NCI-H1048 (cell line): ENCODE measurements around the gene DENND2C.

Experiments
- DNase-seq: peaks from one replicate; lab custom pipeline; 2025; lab: John Stamatoyannopoulos, UW

Gene DENND2C

GRCh38 chr1:114669562-114670082 is at the start of gene DENND2C:
TSS of gene DENND2C (minus strand) at chr1:114670049. CDS start at chr1:114625984, 44,065 bp downstream.
- no peak for DNase-seq

GRCh38 chr1:114719424-114719787 is 49.6 kb upstream of the DENND2C start:
- DNase-seq, result no peak

GRCh38 chr1:114718661-114719423 is 49.0 kb upstream of the DENND2C start:
- DNase-seq, result no peak

GRCh38 chr1:114716304-114717170 is 46.7 kb upstream of the DENND2C start, which contains the start of gene NRAS:
TSS of gene NRAS (minus strand) at chr1:114716771. CDS start at chr1:114716160, 611 bp downstream.
- peak; percentile 70 for DNase-seq

- DNase-seq, result no peak
Observed at GRCh38 chr1:114715952-114716303, 46.1 kb upstream of the DENND2C start.

- DNase-seq, result no peak
Observed at GRCh38 chr1:114712977-114713376, 43.1 kb upstream of the DENND2C start.

GRCh38 chr1:114710360-114710759 is 40.5 kb upstream of the DENND2C start:
- no peak for DNase-seq

GRCh38 chr1:114707604-114708003 is 37.8 kb upstream of the DENND2C start:
- no peak for DNase-seq

- DNase-seq, result no peak
Observed at GRCh38 chr1:114703242-114703641, 33.4 kb upstream of the DENND2C start.

GRCh38 chr1:114702737-114703136 is 32.9 kb upstream of the DENND2C start:
- DNase-seq, result no peak

- DNase-seq, result no peak
Observed at GRCh38 chr1:114701931-114702330, 32.1 kb upstream of the DENND2C start.

- DNase-seq, result no peak
Observed at GRCh38 chr1:114700036-114700600, 30.3 kb upstream of the DENND2C start.

- DNase-seq, result no peak
Observed at GRCh38 chr1:114696810-114697209, 27.0 kb upstream of the DENND2C start.

GRCh38 chr1:114695430-114696058 is 25.7 kb upstream of the DENND2C start, which contains the start of gene AMPD1:
TSS of gene AMPD1 (minus strand) at chr1:114695546. CDS start at chr1:114695471, 75 bp downstream.
- DNase-seq, result no peak

GRCh38 chr1:114694540-114695310 is 24.9 kb upstream of the DENND2C start:
- DNase-seq, result no peak

- DNase-seq, result no peak
Observed at GRCh38 chr1:114692947-114693346, 23.1 kb upstream of the DENND2C start.

- DNase-seq, result no peak
Observed at GRCh38 chr1:114691061-114691460, 21.2 kb upstream of the DENND2C start.

GRCh38 chr1:114690148-114690547 is 20.3 kb upstream of the DENND2C start:
- no peak for DNase-seq

GRCh38 chr1:114688526-114688925 is 18.7 kb upstream of the DENND2C start:
- no peak for DNase-seq

- DNase-seq, result no peak
Observed at GRCh38 chr1:114685851-114686250, 16.0 kb upstream of the DENND2C start.

- DNase-seq, result no peak
Observed at GRCh38 chr1:114677691-114678090, 7.8 kb upstream of the DENND2C start.
